HUDEP-2 (cell line): ENCODE results near the gene APOL4.
"Not testable (repeated sequence)": the region's sequence is repeated elsewhere in the genome, so short reads cannot be mapped to it uniquely, and the experiment has no call there.

Source experiments
- DNase-seq, 76 experiments: peaks; one replicate each; lab custom pipeline; 2025; ENCODE audit not compliant: unreplicated experiment in 76 of 76; lab: John Stamatoyannopoulos, UW

The APOL4 gene

GRCh38 chr22:36191106-36191836 is 10.3 kb downstream of the APOL4 start:
- DNase-seq: no peak

GRCh38 chr22:36187862-36188261 is 13.7 kb downstream of the APOL4 start:
- not testable (repeated sequence) for DNase-seq

- DNase-seq: peak in 3 of 76 experiments; percentile 6 to 22 (median 13)
Observed at GRCh38 chr22:36185828-36186624, 15.6 kb downstream of the APOL4 start.

- no peak for DNase-seq
Observed at GRCh38 chr22:36184433-36185025, 17.1 kb downstream of the APOL4 start.

GRCh38 chr22:36183446-36183845 is 18.2 kb downstream of the APOL4 start:
- DNase-seq: no peak

- DNase-seq: no peak
Observed at GRCh38 chr22:36182857-36183256, 18.8 kb downstream of the APOL4 start.

GRCh38 chr22:36182056-36182455 is 19.6 kb downstream of the APOL4 start:
- peak in 2 of 76 experiments; percentile 26 to 30 for DNase-seq

GRCh38 chr22:36180928-36181327 is 20.7 kb downstream of the APOL4 start:
- no peak for DNase-seq

GRCh38 chr22:36180038-36180880 is 21.4 kb downstream of the APOL4 start:
- DNase-seq: peak in 64 of 76 experiments; percentile 16 to 81 (median 61)

GRCh38 chr22:36177160-36177559 is 24.4 kb downstream of the APOL4 start:
- no peak for DNase-seq

GRCh38 chr22:36175892-36176291 is 25.7 kb downstream of the APOL4 start:
- no peak for DNase-seq

GRCh38 chr22:36171941-36172340 is 29.7 kb downstream of the APOL4 start:
- DNase-seq: no peak

GRCh38 chr22:36166518-36167220 is 34.9 kb downstream of the APOL4 start:
- no peak for DNase-seq

GRCh38 chr22:36166086-36166485 is 35.5 kb downstream of the APOL4 start:
- no peak for DNase-seq

GRCh38 chr22:36165141-36165540 is 36.5 kb downstream of the APOL4 start:
- DNase-seq: no peak

- no peak for DNase-seq
Observed at GRCh38 chr22:36164621-36165020, 37.0 kb downstream of the APOL4 start.

- DNase-seq: no peak
Observed at GRCh38 chr22:36163497-36163896, 38.1 kb downstream of the APOL4 start.

- DNase-seq: no peak
Observed at GRCh38 chr22:36162127-36163034, 39.2 kb downstream of the APOL4 start.

- not testable (repeated sequence) for DNase-seq
Observed at GRCh38 chr22:36161793-36162126, 39.8 kb downstream of the APOL4 start.
